Stomach (tissue), 4 donors: Measurements from ENCODE around the gene CENPN.

ENCODE experiments used
- EP300 ChIP-seq: sonication (generic); formaldehyde crosslinking; IDR thresholded peaks from one replicate; pipeline ENCODE4 v1.6.1; 2017; ENCODE audit warnings: antibody characterized with exemption
- POLR2A ChIP-seq, 4 donors: fragments of 450-650 bp; IDR thresholded peaks; one replicate each; pipeline ENCODE4 v1.6.1; 2016; ENCODE audit warnings: antibody characterized with exemption in 4 of 4, control low read depth in 2 of 4, mild to moderate bottlenecking in 1 of 4, moderate library complexity in 1 of 4
- POLR2AphosphoS5 ChIP-seq, 3 donors: sonication (generic); formaldehyde crosslinking; IDR thresholded peaks; one replicate each; pipeline ENCODE4 v1.6.1; 2016; ENCODE audit warnings: antibody characterized with exemption in 3 of 3
- TF ChIP-seq, protein P1 (sequence below), 7 experiments: fragments of 450-650 bp in 4 of 7; fragments of 200-600 bp in 3 of 7; sonication (generic) in 3 of 7; IDR thresholded peaks; one replicate each; pipeline ENCODE4 v1.5.1; 2016 to 2019; ENCODE audit warnings: antibody characterized with exemption in 7 of 7, control low read depth in 2 of 7, mild to moderate bottlenecking in 1 of 7

DNA sequence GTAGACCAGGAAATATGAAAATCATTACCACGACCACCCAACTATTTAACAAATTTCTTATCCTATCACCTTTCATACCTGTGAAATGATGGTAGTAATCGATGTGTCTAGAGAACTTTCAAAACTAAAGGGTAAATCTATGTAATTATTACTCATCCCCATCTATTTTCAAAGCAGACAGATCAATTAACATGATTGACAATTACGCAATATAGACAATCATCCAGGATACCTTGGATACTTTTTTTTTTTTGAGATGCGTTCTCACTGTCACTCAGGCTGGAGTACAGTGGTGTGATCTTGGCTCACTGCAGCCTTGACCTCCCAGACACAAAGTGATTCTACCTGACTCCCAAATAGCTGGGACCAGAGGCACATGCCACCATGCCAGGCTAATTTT, 74.0 kb downstream of the CENPN start:
- TF ChIP-seq POLR2AphosphoS5 (IDR thresholded peaks at IDR 0.05) (no peak), EP300 (no peak), POLR2A (IDR thresholded peaks at IDR 0.05) (no peak)
- TF ChIP-seq, protein P1, sequence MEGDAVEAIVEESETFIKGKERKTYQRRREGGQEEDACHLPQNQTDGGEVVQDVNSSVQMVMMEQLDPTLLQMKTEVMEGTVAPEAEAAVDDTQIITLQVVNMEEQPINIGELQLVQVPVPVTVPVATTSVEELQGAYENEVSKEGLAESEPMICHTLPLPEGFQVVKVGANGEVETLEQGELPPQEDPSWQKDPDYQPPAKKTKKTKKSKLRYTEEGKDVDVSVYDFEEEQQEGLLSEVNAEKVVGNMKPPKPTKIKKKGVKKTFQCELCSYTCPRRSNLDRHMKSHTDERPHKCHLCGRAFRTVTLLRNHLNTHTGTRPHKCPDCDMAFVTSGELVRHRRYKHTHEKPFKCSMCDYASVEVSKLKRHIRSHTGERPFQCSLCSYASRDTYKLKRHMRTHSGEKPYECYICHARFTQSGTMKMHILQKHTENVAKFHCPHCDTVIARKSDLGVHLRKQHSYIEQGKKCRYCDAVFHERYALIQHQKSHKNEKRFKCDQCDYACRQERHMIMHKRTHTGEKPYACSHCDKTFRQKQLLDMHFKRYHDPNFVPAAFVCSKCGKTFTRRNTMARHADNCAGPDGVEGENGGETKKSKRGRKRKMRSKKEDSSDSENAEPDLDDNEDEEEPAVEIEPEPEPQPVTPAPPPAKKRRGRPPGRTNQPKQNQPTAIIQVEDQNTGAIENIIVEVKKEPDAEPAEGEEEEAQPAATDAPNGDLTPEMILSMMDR (IDR thresholded peaks at IDR 0.05), result no peak
